ENCODE data around the gene ALKAL2.

The ALKAL2 gene

GRCh38 chr2:278312-278926 lies 9.5 kb downstream of the ALKAL2 start:
- H3K4me3 ChIP-seq (ENCODE audit: low read depth, low read length) = no peak overlapping the region
- no peak for DNase-seq (ENCODE audit: low read depth)

- no peak for DNase-seq (ENCODE audit: low read depth)
- no peak overlapping the region for H3K4me3 ChIP-seq (ENCODE audit: low read depth, low read length)
Observed at GRCh38 chr2:275466-275865, 12.4 kb downstream of the ALKAL2 start.

GRCh38 chr2:274503-274902 lies 13.4 kb downstream of the ALKAL2 start:
- H3K4me3 ChIP-seq (ENCODE audit: low read depth, low read length) = no peak overlapping the region
- DNase-seq (ENCODE audit: low read depth) = no peak

- H3K4me3 ChIP-seq (ENCODE audit: low read depth, low read length) = no peak overlapping the region
- DNase-seq (ENCODE audit: low read depth) = no peak
Observed at GRCh38 chr2:273333-273732, 14.6 kb downstream of the ALKAL2 start.

- H3K4me3 ChIP-seq (ENCODE audit: low read depth, low read length) = no peak overlapping the region
- DNase-seq (ENCODE audit: low read depth) = no peak
Observed at GRCh38 chr2:271917-272316, 16.0 kb downstream of the ALKAL2 start.

- DNase-seq (ENCODE audit: low read depth) = no peak
- no peak overlapping the region for H3K4me3 ChIP-seq (ENCODE audit: low read depth, low read length)
Observed at GRCh38 chr2:270861-271260, 17.0 kb downstream of the ALKAL2 start.

- no peak for DNase-seq (ENCODE audit: low read depth)
Observed at GRCh38 chr2:269356-270030, 18.4 kb downstream of the ALKAL2 start.

GRCh38 chr2:268323-268722 lies 19.6 kb downstream of the ALKAL2 start:
- H3K4me3 ChIP-seq (ENCODE audit: low read depth, low read length) = no peak overlapping the region
- no peak for DNase-seq (ENCODE audit: low read depth)

More at GRCh38 chr2:269356-270030, 18.4 kb downstream of the ALKAL2 start:
- no peak overlapping the region for H3K4me3 ChIP-seq (ENCODE audit: low read depth, low read length)

- H3K4me3 ChIP-seq (ENCODE audit: low read depth, low read length) = peak within 1 kb of the TSS; percentile 96
- peak; percentile 73 for DNase-seq (ENCODE audit: low read depth)
Observed at GRCh38 chr2:264493-265468, 23.1 kb downstream of the ALKAL2 start, which contains the start of gene ACP1. TSS of gene ACP1 (plus strand) at chr2:264947. CDS start at chr2:264965, 18 bp downstream.

- H3K4me3 ChIP-seq (ENCODE audit: low read depth, low read length) = peak within 1 kb of the TSS; percentile 96
- no peak for DNase-seq (ENCODE audit: low read depth)
Observed at GRCh38 chr2:263774-264492, 24.0 kb downstream of the ALKAL2 start, which contains the start of gene SH3YL1. TSS of gene SH3YL1 (minus strand) at chr2:264032. CDS start at chr2:263984, 48 bp downstream.

- peak overlapping the region; percentile 96 for H3K4me3 ChIP-seq (ENCODE audit: low read depth, low read length)
- DNase-seq (ENCODE audit: low read depth) = no peak
Observed at GRCh38 chr2:263022-263738, 24.7 kb downstream of the ALKAL2 start.

- no peak for DNase-seq (ENCODE audit: low read depth)
- H3K4me3 ChIP-seq (ENCODE audit: low read depth, low read length) = no peak overlapping the region
Observed at GRCh38 chr2:262117-262516, 25.8 kb downstream of the ALKAL2 start.

- DNase-seq (ENCODE audit: low read depth) = no peak
- no peak overlapping the region for H3K4me3 ChIP-seq (ENCODE audit: low read depth, low read length)
Observed at GRCh38 chr2:260507-261161, 27.3 kb downstream of the ALKAL2 start.

GRCh38 chr2:259789-260331 lies 28.0 kb downstream of the ALKAL2 start:
- H3K4me3 ChIP-seq (ENCODE audit: low read depth, low read length) = no peak overlapping the region
- no peak for DNase-seq (ENCODE audit: low read depth)

- no peak for DNase-seq (ENCODE audit: low read depth)
- no peak overlapping the region for H3K4me3 ChIP-seq (ENCODE audit: low read depth, low read length)
Observed at GRCh38 chr2:258933-259332, 29.0 kb downstream of the ALKAL2 start.

- DNase-seq (ENCODE audit: low read depth) = no peak
- H3K4me3 ChIP-seq (ENCODE audit: low read depth, low read length) = no peak overlapping the region
Observed at GRCh38 chr2:257842-258241, 30.0 kb downstream of the ALKAL2 start.

- DNase-seq (ENCODE audit: low read depth) = no peak
- no peak overlapping the region for H3K4me3 ChIP-seq (ENCODE audit: low read depth, low read length)
Observed at GRCh38 chr2:257429-257828, 30.5 kb downstream of the ALKAL2 start.

- no peak overlapping the region for H3K4me3 ChIP-seq (ENCODE audit: low read depth, low read length)
- no peak for DNase-seq (ENCODE audit: low read depth)
Observed at GRCh38 chr2:256094-256493, 31.8 kb downstream of the ALKAL2 start.
